Ascending aorta (tissue), 2 donors: Measurements from ENCODE around the gene BOD1. TPM values are rescaled to one million over a fixed set of nuclear protein-coding genes. Genes with fewer than 3 reads are reported as not detected.
A peak's percentile ranks its signal among the peaks of the same experiment; 100 is the strongest.

Experiments
- DNase-seq, 2 donors: peaks; one replicate each; pipeline ENCODE4 v3.0.0-alpha.2; 2019; ENCODE audit warnings: low spot score in 2 of 2
- H3K27ac ChIP-seq, 2 donors: fragments of 200-600 bp; sonication (generic); one replicate each; pipeline ENCODE4 v1.5.1; 2016 to 2017; ENCODE audit warnings: mild to moderate bottlenecking in 1 of 2
- H3K27me3 ChIP-seq: fragments of 200-600 bp; sonication (generic); one replicate; pipeline ENCODE4 v1.5.1; 2017
- H3K36me3 ChIP-seq, 2 donors: fragments of 200-600 bp; sonication (generic); one replicate each; pipeline ENCODE4 v1.5.1; 2016
- H3K4me1 ChIP-seq, 2 donors: fragments of 200-600 bp; sonication (generic); one replicate each; pipeline ENCODE4 v1.5.1; 2016 to 2017; ENCODE audit warnings: mild to moderate bottlenecking in 1 of 2
- H3K4me3 ChIP-seq, 2 donors: fragments of 200-600 bp; sonication (generic); one replicate each; pipeline ENCODE4 v1.5.1; 2016 to 2017; ENCODE audit warnings: mild to moderate bottlenecking in 1 of 2
- H3K9me3 ChIP-seq, 2 donors: fragments of 200-600 bp; sonication (generic); one replicate each; pipeline ENCODE4 v1.5.1; 2016
- intact Hi-C: fragments of 100-400 bp; cut with DNase I; formaldehyde crosslinking; loops from one replicate; pipeline ENCODE4 v1.15.1; 2023
- total RNA-seq: library from RNA; depleted of rRNA; stranded (reverse); fragments of >200 nt; gene quantifications from one replicate; pipeline ENCODE4 v1.1.0, GENCODE V29; 2016
- TF ChIP-seq, protein P1 (sequence below), 3 experiments: fragments of 200-600 bp in 2 of 3; fragments of 450-650 bp in 1 of 3; sonication (generic) in 2 of 3; IDR thresholded peaks; one replicate each; pipeline ENCODE4 v1.5.1; 2016 to 2019; ENCODE audit warnings: antibody characterized with exemption in 3 of 3, mild to moderate bottlenecking in 1 of 3, moderate library complexity in 1 of 3

The BOD1 gene
- total RNA-seq = 60.5 TPM

DNA sequence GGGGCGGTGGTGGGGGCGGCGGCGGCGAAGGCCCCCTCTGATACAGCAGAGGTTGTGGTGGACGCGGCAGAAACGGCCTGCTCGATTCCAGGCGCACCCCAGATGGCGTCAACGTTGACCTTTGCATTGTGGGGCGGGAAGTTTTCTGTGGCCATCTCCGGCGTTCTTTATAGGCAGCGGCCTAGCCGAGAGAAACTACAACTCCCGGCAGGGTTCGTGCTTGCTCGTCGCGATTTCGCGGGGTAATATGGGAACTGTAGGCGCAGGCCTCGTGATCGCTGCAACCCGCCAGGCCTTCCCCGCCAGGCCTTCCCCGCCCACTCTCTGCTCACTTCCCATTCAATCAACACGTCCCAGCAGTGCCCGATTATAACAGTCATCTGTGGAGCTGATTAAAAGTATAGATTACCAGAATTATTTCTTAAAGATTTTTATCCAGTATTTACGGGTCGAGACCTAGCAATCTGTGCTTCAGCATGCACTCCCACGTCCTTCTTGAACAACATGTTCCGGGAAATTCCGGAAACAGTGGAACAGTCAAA is at the start of gene BOD1:
Gene BOD1, minus strand, starts transcription at position 74 of the 542 bp plus-strand sequence. CDS start 214 bp downstream, outside the sequence.
- peaks cover 9 to 17% of the 10 kb centered on the region in 2 donors for H3K4me1 ChIP-seq
- peaks cover 8 to 15% of the 10 kb centered on the region in 2 donors for H3K36me3 ChIP-seq
- intact Hi-C loops = loop anchor here (1.0 to 10.0 kb wide), 6 partner anchors 151 to 1332 kb away; partner anchors contain the start of genes CPEB4 and UBTD2
- no peaks in the 10 kb centered on the region for H3K27me3 ChIP-seq
- no peaks in the 10 kb centered on the region for H3K9me3 ChIP-seq
- peak within 1 kb of the TSS; percentile 70 to 79 for H3K4me3 ChIP-seq
- peak; percentile 94 to 98 for DNase-seq
- TF ChIP-seq, protein P1, sequence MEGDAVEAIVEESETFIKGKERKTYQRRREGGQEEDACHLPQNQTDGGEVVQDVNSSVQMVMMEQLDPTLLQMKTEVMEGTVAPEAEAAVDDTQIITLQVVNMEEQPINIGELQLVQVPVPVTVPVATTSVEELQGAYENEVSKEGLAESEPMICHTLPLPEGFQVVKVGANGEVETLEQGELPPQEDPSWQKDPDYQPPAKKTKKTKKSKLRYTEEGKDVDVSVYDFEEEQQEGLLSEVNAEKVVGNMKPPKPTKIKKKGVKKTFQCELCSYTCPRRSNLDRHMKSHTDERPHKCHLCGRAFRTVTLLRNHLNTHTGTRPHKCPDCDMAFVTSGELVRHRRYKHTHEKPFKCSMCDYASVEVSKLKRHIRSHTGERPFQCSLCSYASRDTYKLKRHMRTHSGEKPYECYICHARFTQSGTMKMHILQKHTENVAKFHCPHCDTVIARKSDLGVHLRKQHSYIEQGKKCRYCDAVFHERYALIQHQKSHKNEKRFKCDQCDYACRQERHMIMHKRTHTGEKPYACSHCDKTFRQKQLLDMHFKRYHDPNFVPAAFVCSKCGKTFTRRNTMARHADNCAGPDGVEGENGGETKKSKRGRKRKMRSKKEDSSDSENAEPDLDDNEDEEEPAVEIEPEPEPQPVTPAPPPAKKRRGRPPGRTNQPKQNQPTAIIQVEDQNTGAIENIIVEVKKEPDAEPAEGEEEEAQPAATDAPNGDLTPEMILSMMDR (IDR thresholded peaks at IDR 0.05) = no peak
- H3K27ac ChIP-seq = peak within 1 kb of the TSS; percentile 90 to 92

DNA sequence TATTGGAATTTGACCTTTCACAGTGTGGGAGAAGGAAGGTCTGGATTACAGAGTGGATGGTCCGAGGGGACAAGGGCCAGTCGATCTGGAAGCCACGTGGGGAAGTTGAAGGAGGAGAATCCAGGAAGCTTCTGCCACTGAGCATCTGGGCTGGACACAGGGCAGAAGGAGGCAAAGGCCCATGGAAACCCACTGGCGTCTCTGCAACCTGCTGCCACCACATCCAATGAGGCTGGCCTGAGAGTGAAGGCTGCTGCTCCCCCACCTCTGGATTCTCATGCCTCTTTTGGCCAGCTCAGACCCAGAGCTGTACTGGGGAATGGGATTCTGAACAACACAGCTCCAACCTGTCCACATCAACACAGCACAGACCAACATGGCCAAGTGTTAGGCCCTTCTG is 48.9 kb upstream of the BOD1 start:
- Histone ChIP-seq H3K9me3 (no peaks in the 10 kb centered on the region), H3K4me3 (no peak overlapping the region), H3K27me3 (no peaks in the 10 kb centered on the region), H3K36me3 (no peaks in the 10 kb centered on the region), H3K27ac (no peak overlapping the region), H3K4me1 (no peaks in the 10 kb centered on the region)
- DNase-seq = peak in 1 of 2 donors; percentile 28
- intact Hi-C loops = no loop called here
- TF ChIP-seq, protein P1 (IDR thresholded peaks at IDR 0.05) = no peak

DNA sequence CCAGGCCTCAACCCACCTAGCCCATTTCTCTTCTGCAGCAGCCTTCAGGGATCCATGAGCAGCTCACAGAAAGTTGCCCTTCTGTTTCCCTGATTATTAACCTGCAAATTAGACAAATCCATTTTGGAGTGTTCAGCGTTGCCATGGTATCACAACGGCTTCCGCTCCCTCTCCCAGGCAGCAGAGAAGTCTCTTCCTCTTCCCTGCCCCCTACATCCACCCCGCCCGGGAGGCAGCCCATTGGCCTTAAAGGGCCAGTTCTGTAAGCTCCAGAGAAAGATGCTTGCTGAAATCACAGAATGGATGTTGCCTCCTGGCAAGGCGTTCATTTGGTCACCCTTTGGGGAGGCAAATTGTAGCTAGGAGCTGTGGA is 47.7 kb upstream of the BOD1 start:
- Histone ChIP-seq H3K9me3 (peaks cover 0 to 3% of the 10 kb centered on the region in 2 donors), H3K27ac (no peak overlapping the region), H3K36me3 (no peaks in the 10 kb centered on the region), H3K4me3 (no peak overlapping the region), H3K4me1 (no peaks in the 10 kb centered on the region), H3K27me3 (no peaks in the 10 kb centered on the region)
- TF ChIP-seq, protein P1 (IDR thresholded peaks at IDR 0.05) = no peak
- DNase-seq = peak in 1 of 2 donors; percentile 60
- intact Hi-C loops = no loop called here

DNA sequence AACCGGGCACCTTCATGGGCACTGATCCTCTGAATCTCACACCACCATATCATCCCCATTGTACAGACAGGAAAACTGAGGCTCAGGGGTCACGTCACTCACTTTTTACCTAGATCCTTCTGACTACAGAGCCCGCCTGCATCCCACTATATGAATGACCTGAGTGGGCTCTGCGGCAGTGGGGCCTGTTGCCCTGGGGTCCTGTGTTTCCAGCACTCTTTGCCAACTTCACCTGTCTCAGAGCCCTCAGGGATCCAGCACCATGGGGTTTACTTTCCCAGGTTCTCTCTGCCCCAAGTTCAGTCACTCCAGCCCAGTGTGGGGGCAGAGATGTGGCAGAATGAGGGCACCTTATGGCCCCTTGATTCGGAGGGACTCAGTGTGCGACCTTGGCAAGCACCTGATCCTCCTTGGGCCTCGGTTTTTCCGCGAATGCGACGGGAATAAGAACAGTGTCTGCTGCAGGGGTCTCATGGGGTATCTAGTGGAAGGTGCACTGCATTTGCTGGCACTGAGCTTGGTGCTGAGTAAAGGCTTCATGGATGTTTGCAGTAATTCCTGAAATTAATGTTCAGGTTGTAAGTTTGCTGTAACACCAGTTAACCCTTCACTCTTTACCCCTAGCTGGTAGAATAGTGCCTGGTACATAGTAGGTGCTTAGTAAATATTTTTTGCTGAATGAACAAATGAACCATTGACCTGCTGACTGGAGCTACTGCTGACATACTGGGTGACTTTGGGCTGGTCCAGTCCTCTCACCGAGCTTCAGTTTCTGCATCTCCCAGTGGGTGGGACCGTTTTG is 47.1 kb upstream of the BOD1 start:
- DNase-seq = peak in 1 of 2 donors; percentile 55
- intact Hi-C loops = no loop called here

DNA sequence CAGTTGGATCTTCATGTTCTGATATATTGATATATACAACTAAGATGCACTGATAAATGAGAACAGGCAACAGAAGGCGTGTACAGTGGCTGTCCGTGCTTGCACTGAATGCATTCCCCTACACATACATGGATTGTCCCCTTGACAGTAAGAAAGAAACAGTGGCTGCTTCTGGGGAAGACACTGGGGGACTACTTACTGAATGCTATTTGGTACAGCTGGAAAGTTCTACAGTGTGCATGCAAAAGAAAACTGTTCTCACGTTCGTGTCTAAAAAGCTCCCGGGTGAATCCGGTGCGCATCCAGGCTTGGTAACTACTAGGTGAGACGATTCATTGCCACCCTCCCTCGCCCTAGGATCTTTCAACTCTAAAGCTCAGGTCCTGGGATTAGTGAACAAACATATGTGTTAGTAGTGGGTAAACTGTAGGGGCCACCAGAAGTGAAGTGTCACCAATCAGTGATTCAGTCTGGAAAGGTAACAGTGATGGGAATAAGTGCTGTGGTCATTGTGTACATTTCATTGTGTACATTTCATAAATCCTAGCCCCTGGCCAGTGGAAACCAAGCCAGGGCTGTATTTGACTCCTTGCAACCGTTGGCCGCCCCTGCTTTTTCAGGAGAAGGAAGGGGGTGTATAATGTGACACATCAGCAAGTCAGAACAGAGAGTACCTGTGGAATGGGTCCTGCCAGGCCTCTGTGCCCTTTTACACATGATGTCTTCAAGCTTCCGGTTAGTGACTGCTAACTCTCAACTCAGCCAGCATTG is 46.3 kb upstream of the BOD1 start:
- no peaks in the 10 kb centered on the region for H3K36me3 ChIP-seq
- peaks cover 0 to 3% of the 10 kb centered on the region in 2 donors for H3K9me3 ChIP-seq
- TF ChIP-seq, protein P1 (IDR thresholded peaks at IDR 0.05) = no peak
- H3K4me1 ChIP-seq = no peaks in the 10 kb centered on the region
- DNase-seq = peak in 1 of 2 donors; percentile 59
- H3K4me3 ChIP-seq = no peak overlapping the region
- H3K27me3 ChIP-seq = no peaks in the 10 kb centered on the region
- intact Hi-C loops = no loop called here
- H3K27ac ChIP-seq = no peak overlapping the region

More for the DNA sequence above, 47.1 kb upstream of the BOD1 start:
- no peaks in the 10 kb centered on the region for H3K27me3 ChIP-seq
- H3K36me3 ChIP-seq = no peaks in the 10 kb centered on the region
- H3K4me3 ChIP-seq = no peak overlapping the region
- no peak overlapping the region for H3K27ac ChIP-seq
- TF ChIP-seq, protein P1 (IDR thresholded peaks at IDR 0.05) = no peak
- no peaks in the 10 kb centered on the region for H3K4me1 ChIP-seq
- peaks cover 0 to 3% of the 10 kb centered on the region in 2 donors for H3K9me3 ChIP-seq
